ENCODE results near the gene GRIK4.

DNA sequence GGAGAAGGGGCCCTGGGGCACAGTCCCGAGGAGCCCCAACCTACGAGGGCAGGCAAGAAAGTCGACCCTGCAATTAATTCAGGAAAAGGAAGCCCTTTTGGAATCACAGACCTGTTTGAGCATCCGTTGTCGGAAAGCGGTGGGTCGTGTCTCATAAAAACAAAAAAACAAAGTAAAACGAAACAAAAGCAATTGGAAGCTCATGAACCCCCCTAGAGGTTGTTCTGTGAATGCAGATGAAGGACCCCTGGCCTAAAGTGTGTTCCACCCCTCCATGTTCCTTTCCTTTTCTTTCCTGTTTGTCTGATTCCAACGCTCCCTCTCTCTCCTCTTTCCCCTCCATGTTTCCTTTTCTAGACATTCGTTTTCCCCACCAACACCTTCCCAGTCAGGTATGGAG lies 203.7 kb downstream of the GRIK4 start:
- TF ChIP-seq, protein P1, sequence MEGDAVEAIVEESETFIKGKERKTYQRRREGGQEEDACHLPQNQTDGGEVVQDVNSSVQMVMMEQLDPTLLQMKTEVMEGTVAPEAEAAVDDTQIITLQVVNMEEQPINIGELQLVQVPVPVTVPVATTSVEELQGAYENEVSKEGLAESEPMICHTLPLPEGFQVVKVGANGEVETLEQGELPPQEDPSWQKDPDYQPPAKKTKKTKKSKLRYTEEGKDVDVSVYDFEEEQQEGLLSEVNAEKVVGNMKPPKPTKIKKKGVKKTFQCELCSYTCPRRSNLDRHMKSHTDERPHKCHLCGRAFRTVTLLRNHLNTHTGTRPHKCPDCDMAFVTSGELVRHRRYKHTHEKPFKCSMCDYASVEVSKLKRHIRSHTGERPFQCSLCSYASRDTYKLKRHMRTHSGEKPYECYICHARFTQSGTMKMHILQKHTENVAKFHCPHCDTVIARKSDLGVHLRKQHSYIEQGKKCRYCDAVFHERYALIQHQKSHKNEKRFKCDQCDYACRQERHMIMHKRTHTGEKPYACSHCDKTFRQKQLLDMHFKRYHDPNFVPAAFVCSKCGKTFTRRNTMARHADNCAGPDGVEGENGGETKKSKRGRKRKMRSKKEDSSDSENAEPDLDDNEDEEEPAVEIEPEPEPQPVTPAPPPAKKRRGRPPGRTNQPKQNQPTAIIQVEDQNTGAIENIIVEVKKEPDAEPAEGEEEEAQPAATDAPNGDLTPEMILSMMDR (conservative IDR thresholded peaks at IDR 0.05), result peak; percentile 46; the same call in 1 of the 2 replicates
- no peak for TF ChIP-seq EZH2 (IDR thresholded peaks at IDR 0.05; ENCODE audit: low read depth)
